Neural progenitor cell (in vitro differentiated cells): Measurements from ENCODE around the gene TMEM242. TPM values are rescaled to one million over a fixed set of nuclear protein-coding genes. Genes with fewer than 3 reads are reported as not detected.
A peak's percentile ranks its signal among the peaks of the same experiment; 100 is the strongest.

ENCODE experiments used
- DNase-seq: peaks from one replicate; pipeline ENCODE4 v3.0.0-alpha.2; 2016; ENCODE audit warnings: low spot score
- H2AFZ ChIP-seq: fragments of 200-600 bp; sonication (generic); replicated peaks from 2 replicates; pipeline ENCODE4 v1.6.1; 2016; ENCODE audit warnings: antibody characterized with exemption
- H3F3A ChIP-seq: fragments of 200-600 bp; sonication (generic); 2 replicates; pipeline ENCODE4 v1.6.1; 2016; ENCODE audit warnings: antibody characterized with exemption, low read depth
- H3K27ac ChIP-seq: fragments of 200-600 bp; sonication (generic); 2 replicates; pipeline ENCODE4 v1.5.1; 2016; ENCODE audit warnings: mild to moderate bottlenecking
- H3K27me3 ChIP-seq: fragments of 200-600 bp; sonication (generic); 2 replicates; pipeline ENCODE4 v1.6.1; 2016; ENCODE audit warnings: mild to moderate bottlenecking, moderate library complexity
- H3K36me3 ChIP-seq: fragments of 200-600 bp; sonication (generic); 2 replicates; pipeline ENCODE4 v1.5.1; 2016
- H3K4me1 ChIP-seq: fragments of 200-600 bp; sonication (generic); 2 replicates; pipeline ENCODE4 v1.6.1; 2016; ENCODE audit warnings: mixed run types
- H3K4me2 ChIP-seq: fragments of 200-600 bp; sonication (generic); 2 replicates; pipeline ENCODE4 v1.6.1; 2016
- H3K4me3 ChIP-seq: fragments of 200-600 bp; sonication (generic); 2 replicates; pipeline ENCODE4 v1.5.1; 2016
- H3K79me2 ChIP-seq: fragments of 200-600 bp; sonication (generic); 2 replicates; pipeline ENCODE4 v1.6.1; 2016; ENCODE audit warnings: low read depth
- H3K9ac ChIP-seq: fragments of 200-600 bp; sonication (generic); 2 replicates; pipeline ENCODE4 v1.6.1; 2016
- H3K9me3 ChIP-seq: fragments of 200-600 bp; sonication (generic); 2 replicates; pipeline ENCODE4 v1.5.1; 2016; ENCODE audit warnings: low read depth
- H4K20me1 ChIP-seq: fragments of 200-600 bp; sonication (generic); 2 replicates; pipeline ENCODE4 v1.6.1; 2016; ENCODE audit warnings: low read depth
- H3K27ac Mint-ChIP-seq: 3 replicates; pipeline ENCODE4 v1.8.0; 2021; ENCODE audit warnings: mixed read lengths
- H3K27me3 Mint-ChIP-seq: 2 replicates; pipeline ENCODE4 v1.8.0; 2022; ENCODE audit warnings: low read depth, mild to moderate bottlenecking, inconsistent platforms, moderate library complexity, mixed read lengths; ENCODE audit not compliant: insufficient read depth
- H3K36me3 Mint-ChIP-seq: 3 replicates; pipeline ENCODE4 v1.8.0; 2021; ENCODE audit warnings: mixed read lengths
- H3K4me1 Mint-ChIP-seq: 3 replicates; pipeline ENCODE4 v1.8.0; 2021; ENCODE audit warnings: mixed read lengths
- H3K4me3 Mint-ChIP-seq: 3 replicates; pipeline ENCODE4 v1.8.0; 2021; ENCODE audit warnings: mild to moderate bottlenecking, moderate library complexity, mixed read lengths
- H3K9me3 Mint-ChIP-seq: 3 replicates; pipeline ENCODE4 v1.8.0; 2020; ENCODE audit warnings: mixed read lengths
- EZH2 ChIP-seq: fragments of 200-600 bp; sonication (generic); IDR thresholded peaks from 2 replicates; pipeline ENCODE4 v1.6.1; 2017; ENCODE audit warnings: antibody characterized with exemption, mild to moderate bottlenecking, moderate library complexity
- EZH2phosphoT487 ChIP-seq: fragments of 200-600 bp; sonication (generic); IDR thresholded peaks from 2 replicates; pipeline ENCODE4 v1.6.1; 2017; ENCODE audit warnings: antibody characterized with exemption
- total RNA-seq: library from RNA; depleted of rRNA; stranded (reverse); fragments of >200 nt; gene quantifications from 2 replicates; pipeline ENCODE4 v1.2.3, GENCODE V29; 2015; ENCODE audit warnings: low replicate concordance
- TF ChIP-seq, protein P1 (sequence below): fragments of 200-600 bp; sonication (generic); IDR thresholded peaks from 2 replicates; pipeline ENCODE4 v1.5.1; 2017; ENCODE audit warnings: antibody characterized with exemption, mild to moderate bottlenecking

The TMEM242 gene
- total RNA-seq, 1 donor from 2014 or later = 9.9 TPM

DNA sequence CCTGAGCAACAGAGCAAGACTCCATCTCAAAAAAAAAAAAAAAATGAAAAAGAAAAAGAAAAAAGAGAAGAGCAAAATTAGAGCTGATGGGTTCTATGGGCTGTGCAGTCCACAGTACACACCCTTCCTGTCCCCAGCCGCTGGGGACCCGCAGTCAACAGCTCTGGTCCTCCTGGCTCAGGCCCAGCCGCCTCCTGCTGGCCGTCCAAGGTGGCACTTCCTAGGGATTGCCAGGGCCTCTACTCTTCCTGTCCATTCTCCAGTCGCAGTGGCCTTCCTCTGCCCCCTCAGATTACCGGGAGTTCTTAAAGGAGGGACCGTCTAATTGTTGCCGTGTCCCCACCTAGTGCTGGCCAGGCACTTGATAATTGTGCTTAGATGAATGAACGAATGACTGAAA, 41.7 kb downstream of the TMEM242 start:
- Mint-ChIP-seq H3K36me3 (no peaks in the 10 kb centered on the region), H3K4me1 (peaks cover 24% of the 10 kb centered on the region), H3K27me3 (no peaks in the 10 kb centered on the region), H3K27ac (no peak overlapping the region), H3K9me3 (no peaks in the 10 kb centered on the region), H3K4me3 (no peak overlapping the region)
- H3K9ac ChIP-seq = no peak overlapping the region
- no peaks in the 10 kb centered on the region for H4K20me1 ChIP-seq
- no peaks in the 10 kb centered on the region for H3K36me3 ChIP-seq
- no peaks in the 10 kb centered on the region for H3K9me3 ChIP-seq
- H3K27me3 ChIP-seq = peaks cover 6% of the 10 kb centered on the region
- H3K4me2 ChIP-seq = no peak overlapping the region
- no peak overlapping the region for H3K4me3 ChIP-seq
- peaks cover 5% of the 10 kb centered on the region for H3F3A ChIP-seq
- TF ChIP-seq EZH2phosphoT487 (no peak), EZH2 (no peak)
- TF ChIP-seq, protein P1, sequence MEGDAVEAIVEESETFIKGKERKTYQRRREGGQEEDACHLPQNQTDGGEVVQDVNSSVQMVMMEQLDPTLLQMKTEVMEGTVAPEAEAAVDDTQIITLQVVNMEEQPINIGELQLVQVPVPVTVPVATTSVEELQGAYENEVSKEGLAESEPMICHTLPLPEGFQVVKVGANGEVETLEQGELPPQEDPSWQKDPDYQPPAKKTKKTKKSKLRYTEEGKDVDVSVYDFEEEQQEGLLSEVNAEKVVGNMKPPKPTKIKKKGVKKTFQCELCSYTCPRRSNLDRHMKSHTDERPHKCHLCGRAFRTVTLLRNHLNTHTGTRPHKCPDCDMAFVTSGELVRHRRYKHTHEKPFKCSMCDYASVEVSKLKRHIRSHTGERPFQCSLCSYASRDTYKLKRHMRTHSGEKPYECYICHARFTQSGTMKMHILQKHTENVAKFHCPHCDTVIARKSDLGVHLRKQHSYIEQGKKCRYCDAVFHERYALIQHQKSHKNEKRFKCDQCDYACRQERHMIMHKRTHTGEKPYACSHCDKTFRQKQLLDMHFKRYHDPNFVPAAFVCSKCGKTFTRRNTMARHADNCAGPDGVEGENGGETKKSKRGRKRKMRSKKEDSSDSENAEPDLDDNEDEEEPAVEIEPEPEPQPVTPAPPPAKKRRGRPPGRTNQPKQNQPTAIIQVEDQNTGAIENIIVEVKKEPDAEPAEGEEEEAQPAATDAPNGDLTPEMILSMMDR = peak; percentile 34
- H3K4me1 ChIP-seq = peaks cover 18% of the 10 kb centered on the region
- no peaks in the 10 kb centered on the region for H3K79me2 ChIP-seq
- no peak overlapping the region for H3K27ac ChIP-seq
- no peak overlapping the region for H2AFZ ChIP-seq
- DNase-seq = no peak

- TF ChIP-seq EZH2 = no peak
- TF ChIP-seq, protein P1 = no peak
- no peak overlapping the region for H3K9ac ChIP-seq
- H3K9me3 ChIP-seq = no peaks in the 10 kb centered on the region
- Mint-ChIP-seq H3K36me3 (no peaks in the 10 kb centered on the region), H3K27me3 (no peaks in the 10 kb centered on the region), H3K27ac (no peak overlapping the region), H3K9me3 (no peaks in the 10 kb centered on the region), H3K4me3 (no peak overlapping the region), H3K4me1 (peaks cover 26% of the 10 kb centered on the region)
- H3K4me2 ChIP-seq = no peak overlapping the region
- H3K27me3 ChIP-seq = peaks cover 12% of the 10 kb centered on the region
- no peaks in the 10 kb centered on the region for H4K20me1 ChIP-seq
- no peak overlapping the region for H3K4me3 ChIP-seq
- no peak overlapping the region for H2AFZ ChIP-seq
- no peak for DNase-seq
- H3K79me2 ChIP-seq = no peaks in the 10 kb centered on the region
- H3K27ac ChIP-seq = no peak overlapping the region
- no peaks in the 10 kb centered on the region for H3K36me3 ChIP-seq
- peaks cover 18% of the 10 kb centered on the region for H3K4me1 ChIP-seq
- H3F3A ChIP-seq = peaks cover 9% of the 10 kb centered on the region
Measured at GRCh38 chr6:157280947-157281346, 42.4 kb downstream of the TMEM242 start.

DNA sequence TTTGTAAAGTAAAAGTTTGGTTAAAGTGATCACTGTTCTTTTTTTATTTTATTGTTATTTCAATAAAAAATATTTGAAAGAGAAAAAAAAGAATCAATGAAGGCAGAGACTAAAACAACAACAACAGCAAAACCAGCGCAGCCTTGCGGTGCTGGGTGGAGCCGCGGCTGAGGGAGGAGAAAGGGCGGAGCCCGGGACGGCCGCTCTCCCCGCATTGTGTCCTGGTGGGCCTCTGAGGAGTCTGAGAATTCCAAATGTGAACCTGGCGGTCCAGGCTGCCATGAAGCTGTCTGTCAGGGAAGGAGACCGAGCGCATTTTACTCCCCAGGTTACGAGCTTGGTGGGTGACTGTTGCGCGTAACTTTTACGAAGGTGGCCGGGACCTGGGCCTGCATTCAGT, 43.2 kb downstream of the TMEM242 start:
- Histone ChIP-seq H4K20me1 (no peaks in the 10 kb centered on the region), H3F3A (peaks cover 17% of the 10 kb centered on the region), H3K4me3 (no peak overlapping the region), H3K4me2 (no peak overlapping the region), H3K9me3 (no peaks in the 10 kb centered on the region), H3K27ac (no peak overlapping the region), H3K79me2 (no peaks in the 10 kb centered on the region), H3K27me3 (peaks cover 20% of the 10 kb centered on the region), H3K36me3 (no peaks in the 10 kb centered on the region), H3K9ac (no peak overlapping the region), H2AFZ (no peak overlapping the region), H3K4me1 (peaks cover 18% of the 10 kb centered on the region)
- no peaks in the 10 kb centered on the region for H3K27me3 Mint-ChIP-seq
- no peaks in the 10 kb centered on the region for H3K36me3 Mint-ChIP-seq
- H3K27ac Mint-ChIP-seq = no peak overlapping the region
- H3K4me1 Mint-ChIP-seq = peaks cover 26% of the 10 kb centered on the region
- peak; percentile 27 for DNase-seq
- no peak for TF ChIP-seq EZH2
- TF ChIP-seq, protein P1 = no peak
- TF ChIP-seq EZH2phosphoT487 = no peak
- H3K4me3 Mint-ChIP-seq = no peak overlapping the region
- no peaks in the 10 kb centered on the region for H3K9me3 Mint-ChIP-seq
